Right lobe of liver (tissue), 6 donors: ENCODE data around the gene FAM180B. TPM values are rescaled to one million over a fixed set of nuclear protein-coding genes. Genes with fewer than 3 reads are reported as not detected.

ENCODE experiments used
- ATAC-seq, 4 donors: fragments of 200-7000 bp; cut with Tn5 transposase; one replicate each; pipeline ENCODE4 v1.9.1; 2020; ENCODE audit warnings: mild to moderate bottlenecking in 4 of 4, moderate library complexity in 4 of 4
- DNase-seq, 3 donors: peaks; one replicate each; pipeline ENCODE4 v3.0.0-alpha.2; 2020
- H3K27ac ChIP-seq, 3 donors: fragments of 200-600 bp; one replicate each; pipeline ENCODE4 v1.8.0; 2022
- H3K27me3 ChIP-seq, 2 donors: fragments of 200-600 bp; one replicate each; pipeline ENCODE4 v1.8.0; 2022
- H3K36me3 ChIP-seq, 4 donors: fragments of 200-600 bp; sonication (generic) in 1 of 4; one replicate each; pipeline versions ENCODE4 v1.5.1 to v1.8.0; 2017 to 2022; ENCODE audit warnings: control low read depth in 1 of 4
- H3K4me1 ChIP-seq, 4 donors: fragments of 200-600 bp; sonication (generic) in 1 of 4; one replicate each; pipeline versions ENCODE4 v1.5.1 to v1.8.0; 2017 to 2022; ENCODE audit warnings: control low read depth in 1 of 4
- H3K4me3 ChIP-seq, 3 donors: fragments of 200-600 bp; one replicate each; pipeline ENCODE4 v1.8.0; 2022
- H3K9me3 ChIP-seq, 4 donors: fragments of 200-600 bp; sonication (generic) in 1 of 4; one replicate each; pipeline versions ENCODE4 v1.5.1 to v1.8.0; 2017 to 2022; ENCODE audit warnings: control low read depth in 1 of 4
- POLR2A ChIP-seq: fragments of 450-650 bp; IDR thresholded peaks from one replicate; pipeline ENCODE4 v1.6.1; 2017; ENCODE audit warnings: antibody characterized with exemption, mild to moderate bottlenecking
- WGBS: methylation state at CpG from one replicate; pipeline ENCODE4 v1.1.6; 2018; ENCODE audit warnings: low coverage, low lambda C conversion rate; ENCODE audit not compliant: insufficient coverage; ENCODE audit errors: missing lambda C conversion rate; 5-methylcytosine and 5-hydroxymethylcytosine counted together
- intact Hi-C, 2 donors: fragments of 100-400 bp; cut with DNase I; formaldehyde crosslinking; loops; one replicate each; pipeline versions ENCODE4 v1.11.2 to v1.14.1; 2022
- total RNA-seq, 6 experiments: library from RNA; depleted of rRNA in 2 of 6; stranded (reverse); fragments of >200 nt in 2 of 6; fragmentation: NEBNext Ultra II Directional in 3 of 6; extraction: Animal tissue kit (Norgen Biotek cat#: 25700) in 3 of 6; gene quantifications; one replicate each; pipeline versions ENCODE4 v1.1.0 to v1.2.4, GENCODE V29; 2016 to 2023
- TF ChIP-seq, protein P1 (sequence below), 4 donors: fragments of 200-600 bp in 3 of 4; fragments of 450-650 bp in 1 of 4; IDR thresholded peaks; one replicate each; pipeline versions ENCODE4 v1.5.1 to v1.8.0; 2016 to 2022; ENCODE audit warnings: antibody characterized with exemption in 4 of 4, mild to moderate bottlenecking in 2 of 4
- donor health status: DM: no; HTN: yes; CAD: no.
- donor health status: DM: no; HTN: no; CAD: no.
- donor health status: DM: no; HTN: no; CAD: no.
- donor health status: DM: no; HTN: yes; CAD: no.
- donor health status: DM: no; HTN: yes; CAD: no.

FAM180B gene
- total RNA-seq, 6 experiments from 2014 or later: not detected

DNA sequence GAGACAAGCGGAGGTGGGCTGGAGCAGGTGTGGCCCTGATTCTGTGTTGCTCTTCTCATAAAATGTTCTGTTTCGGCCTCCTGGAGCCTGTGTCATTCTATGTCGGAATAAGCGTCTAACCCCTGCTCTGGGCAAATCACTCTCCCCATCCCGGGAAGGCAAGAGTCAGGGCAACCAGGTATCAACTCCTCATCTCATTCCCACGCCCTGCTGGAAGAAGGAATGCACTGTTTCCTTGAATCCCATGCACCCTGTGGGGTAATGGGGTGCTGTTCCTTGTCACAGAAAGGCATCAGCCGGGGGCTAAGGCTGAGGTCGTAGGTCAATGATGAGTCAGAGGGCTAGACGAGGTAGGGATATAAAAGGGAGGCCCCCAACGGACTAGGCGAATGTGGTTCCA, 2.6 kb downstream of the FAM180B start:
- no peak overlapping the region for H3K4me3 ChIP-seq
- intact Hi-C loops: no loop called here
- H3K36me3 ChIP-seq: peaks cover 0 to 10% (median 0%) of the 10 kb centered on the region in 4 donors
- TF ChIP-seq POLR2A: no peak
- H3K27ac ChIP-seq: no peak overlapping the region
- peaks cover 0 to 3% (median 0%) of the 10 kb centered on the region in 4 donors for H3K4me1 ChIP-seq
- DNase-seq (no peak), ATAC-seq (no peak)
- no peaks in the 10 kb centered on the region for H3K9me3 ChIP-seq
- 84% methylated on average over 7 of the region's 11 CpGs for whole genome bisulfite sequencing
- H3K27me3 ChIP-seq: peaks cover 0 to 9% of the 10 kb centered on the region in 2 donors

DNA sequence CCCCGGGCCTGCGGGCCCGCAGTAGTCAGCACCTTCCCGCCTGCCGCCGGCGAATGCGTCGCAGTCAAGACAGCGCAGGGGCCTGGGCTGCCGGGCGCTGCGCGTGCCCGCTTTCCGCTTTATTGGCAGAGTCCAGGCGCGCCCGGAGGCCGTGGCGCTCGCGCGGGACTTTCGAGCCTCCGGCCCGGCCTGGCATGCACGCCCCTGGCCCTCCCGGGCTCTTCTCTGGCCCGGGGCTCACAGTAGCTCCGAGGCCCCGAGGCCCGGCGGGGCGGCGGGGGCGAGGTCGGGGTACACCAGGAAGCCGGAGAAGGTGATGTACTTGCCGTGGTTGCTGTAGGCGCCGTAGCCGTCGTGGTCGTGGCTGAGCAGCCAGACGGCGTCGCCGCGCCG, 3.1 kb downstream of the FAM180B start:
- ATAC-seq (no peak), DNase-seq (no peak)
- H3K4me1 ChIP-seq: peaks cover 0 to 3% (median 0%) of the 10 kb centered on the region in 4 donors
- peaks cover 0 to 9% of the 10 kb centered on the region in 2 donors for H3K27me3 ChIP-seq
- H3K4me3 ChIP-seq: no peak overlapping the region
- intact Hi-C loops: no loop called here
- H3K36me3 ChIP-seq: peaks cover 0 to 6% (median 0%) of the 10 kb centered on the region in 4 donors
- TF ChIP-seq, protein P1, sequence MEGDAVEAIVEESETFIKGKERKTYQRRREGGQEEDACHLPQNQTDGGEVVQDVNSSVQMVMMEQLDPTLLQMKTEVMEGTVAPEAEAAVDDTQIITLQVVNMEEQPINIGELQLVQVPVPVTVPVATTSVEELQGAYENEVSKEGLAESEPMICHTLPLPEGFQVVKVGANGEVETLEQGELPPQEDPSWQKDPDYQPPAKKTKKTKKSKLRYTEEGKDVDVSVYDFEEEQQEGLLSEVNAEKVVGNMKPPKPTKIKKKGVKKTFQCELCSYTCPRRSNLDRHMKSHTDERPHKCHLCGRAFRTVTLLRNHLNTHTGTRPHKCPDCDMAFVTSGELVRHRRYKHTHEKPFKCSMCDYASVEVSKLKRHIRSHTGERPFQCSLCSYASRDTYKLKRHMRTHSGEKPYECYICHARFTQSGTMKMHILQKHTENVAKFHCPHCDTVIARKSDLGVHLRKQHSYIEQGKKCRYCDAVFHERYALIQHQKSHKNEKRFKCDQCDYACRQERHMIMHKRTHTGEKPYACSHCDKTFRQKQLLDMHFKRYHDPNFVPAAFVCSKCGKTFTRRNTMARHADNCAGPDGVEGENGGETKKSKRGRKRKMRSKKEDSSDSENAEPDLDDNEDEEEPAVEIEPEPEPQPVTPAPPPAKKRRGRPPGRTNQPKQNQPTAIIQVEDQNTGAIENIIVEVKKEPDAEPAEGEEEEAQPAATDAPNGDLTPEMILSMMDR (IDR thresholded peaks at IDR 0.05): no peak
- TF ChIP-seq POLR2A: no peak
- WGBS: no CpG with 5 or more reads among the region's 51 CpGs
- no peaks in the 10 kb centered on the region for H3K9me3 ChIP-seq
- no peak overlapping the region for H3K27ac ChIP-seq

DNA sequence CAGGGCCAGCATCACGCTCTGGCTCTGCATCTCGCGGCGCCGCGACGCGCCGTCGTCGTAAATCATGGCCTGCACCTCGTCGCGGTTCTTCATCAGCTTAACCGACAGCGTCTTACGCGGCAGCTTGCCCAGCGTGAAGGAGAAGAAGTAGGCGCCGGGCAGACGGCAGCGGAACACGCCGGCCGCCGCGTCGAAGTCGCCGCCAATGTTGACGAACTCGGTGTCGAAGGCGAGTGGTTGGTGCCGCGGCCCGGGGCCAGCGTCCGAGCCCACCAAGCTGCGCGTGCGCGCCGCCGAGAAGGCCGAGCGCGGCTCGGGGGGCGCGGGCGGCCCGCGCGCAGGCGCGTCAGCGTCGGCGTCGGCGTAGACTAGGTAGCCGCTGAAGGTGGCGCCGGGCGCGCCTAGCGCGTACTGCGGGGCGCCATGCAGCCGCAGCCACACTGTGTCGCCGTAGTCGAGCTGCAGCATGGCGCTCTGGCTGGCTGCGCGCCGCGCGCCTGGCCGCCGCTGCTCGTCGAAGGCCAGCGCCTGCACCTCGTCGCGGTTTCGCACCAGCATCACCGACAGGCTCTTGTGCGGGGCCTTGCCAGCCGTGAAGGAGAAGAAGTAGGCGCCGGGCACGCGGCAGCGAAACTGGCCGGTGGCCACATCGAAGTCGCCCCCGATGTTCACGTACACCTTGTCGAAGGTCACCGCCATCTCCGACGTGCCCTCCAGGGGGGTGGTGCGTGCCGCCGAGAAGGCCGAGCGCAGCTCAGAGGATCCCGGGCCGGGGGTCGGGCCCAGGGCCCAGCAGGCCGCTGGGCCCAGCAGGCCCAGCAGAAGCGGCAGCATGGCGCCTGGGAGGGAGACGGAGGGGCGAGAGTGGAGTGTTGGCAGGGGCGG, 3.7 kb downstream of the FAM180B start:
- no peak for DNase-seq
- peaks cover 0 to 9% of the 10 kb centered on the region in 2 donors for H3K27me3 ChIP-seq

DNA sequence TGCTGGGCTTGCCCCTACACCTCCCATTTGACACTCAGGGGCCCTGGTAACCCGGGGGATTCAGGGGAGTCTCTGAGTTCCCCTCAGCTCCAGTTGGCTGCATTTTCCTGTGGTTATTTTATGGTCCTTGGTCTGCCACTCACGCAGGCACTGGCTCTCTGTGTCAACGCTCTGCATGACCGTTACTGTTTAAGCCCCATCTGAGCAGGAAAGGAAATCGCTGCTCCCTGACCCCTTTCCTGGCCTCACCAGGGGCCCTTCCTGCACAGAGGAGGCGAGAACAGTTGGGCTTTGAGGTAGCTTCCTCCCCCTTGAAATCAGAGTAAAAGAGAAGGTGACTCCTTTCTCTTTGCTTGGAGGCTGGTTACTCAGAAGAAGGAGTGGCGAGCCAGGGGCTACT, 5.3 kb downstream of the FAM180B start:
- DNase-seq: no peak
- no peaks in the 10 kb centered on the region for H3K36me3 ChIP-seq
- WGBS: 27% methylated on average over 6 of the region's 7 CpGs
- peaks cover 0 to 9% of the 10 kb centered on the region in 2 donors for H3K27me3 ChIP-seq
- H3K4me1 ChIP-seq: peaks cover 0 to 3% (median 0%) of the 10 kb centered on the region in 4 donors
- H3K4me3 ChIP-seq: no peak overlapping the region
- no peak for ATAC-seq
- intact Hi-C loops: no loop called here
- TF ChIP-seq POLR2A: no peak
- TF ChIP-seq, protein P1 (IDR thresholded peaks at IDR 0.05): no peak
- H3K9me3 ChIP-seq: no peaks in the 10 kb centered on the region
- H3K27ac ChIP-seq: no peak overlapping the region

More for the DNA sequence above, 3.7 kb downstream of the FAM180B start:
- H3K27ac ChIP-seq: no peak overlapping the region
- H3K4me3 ChIP-seq: no peak overlapping the region
- TF ChIP-seq, protein P1 (IDR thresholded peaks at IDR 0.05): no peak
- TF ChIP-seq POLR2A: no peak
- ATAC-seq: no peak
- peaks cover 0 to 3% (median 0%) of the 10 kb centered on the region in 4 donors for H3K4me1 ChIP-seq
- intact Hi-C loops: no loop called here
- no peaks in the 10 kb centered on the region for H3K9me3 ChIP-seq
- WGBS: 68% methylated on average over 17 of the region's 122 CpGs
- H3K36me3 ChIP-seq: no peaks in the 10 kb centered on the region

DNA sequence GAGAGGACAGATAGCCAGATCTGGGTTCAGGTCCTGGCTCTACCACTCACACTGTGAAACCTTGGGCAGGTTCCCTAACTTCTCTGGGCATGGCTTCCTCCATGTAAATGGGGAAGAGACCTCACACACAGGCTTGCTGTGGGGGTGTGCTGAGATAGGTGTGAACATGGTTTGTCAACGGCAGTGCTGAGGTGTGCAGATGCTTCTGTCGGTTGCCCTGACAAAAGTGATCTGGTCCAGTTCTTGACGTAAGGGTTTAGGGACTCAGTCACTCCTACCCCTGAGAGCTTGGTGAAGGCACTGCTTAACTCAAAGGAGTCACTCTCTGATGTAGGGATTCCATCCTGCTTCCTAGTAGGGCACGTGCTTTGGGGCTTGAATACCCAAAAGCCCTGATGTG, 5.8 kb downstream of the FAM180B start:
- ATAC-seq (no peak), DNase-seq (no peak)
- H3K9me3 ChIP-seq: no peaks in the 10 kb centered on the region
- intact Hi-C loops: no loop called here
- H3K36me3 ChIP-seq: no peaks in the 10 kb centered on the region
- TF ChIP-seq, protein P1 (IDR thresholded peaks at IDR 0.05): no peak
- TF ChIP-seq POLR2A: no peak
- peaks cover 0 to 3% (median 0%) of the 10 kb centered on the region in 4 donors for H3K4me1 ChIP-seq
- WGBS: 40% methylated on average over 4 of the region's 4 CpGs
- no peak overlapping the region for H3K27ac ChIP-seq
- H3K4me3 ChIP-seq: no peak overlapping the region
- H3K27me3 ChIP-seq: peaks cover 0 to 9% of the 10 kb centered on the region in 2 donors
